HFF-Myc (cell line): Measurements from ENCODE around the gene TYW5.
A peak's percentile ranks its signal among the peaks of the same experiment; 100 is the strongest.
"Not testable (repeated sequence)": the region's sequence is repeated elsewhere in the genome, so short reads cannot be mapped to it uniquely, and the experiment has no call there.

Source experiments
- DNase-seq: peaks from one replicate; pipeline ENCODE4 v3.0.0-alpha.2; 2011; ENCODE audit warnings: low read depth; ENCODE audit errors: extremely low read depth
- H3K4me3 ChIP-seq: replicated peaks from 2 replicates; pipeline ENCODE4 v1.5.1; 2011; ENCODE audit warnings: low read depth, mild to moderate bottlenecking, control low read depth, low read length
- TF ChIP-seq, protein P1 (sequence below): IDR thresholded peaks from 2 replicates; pipeline ENCODE4 v1.5.1; 2012; ENCODE audit warnings: mild to moderate bottlenecking, low read depth, low read length, control low read depth; ENCODE audit errors: missing control alignments

The TYW5 gene

DNA sequence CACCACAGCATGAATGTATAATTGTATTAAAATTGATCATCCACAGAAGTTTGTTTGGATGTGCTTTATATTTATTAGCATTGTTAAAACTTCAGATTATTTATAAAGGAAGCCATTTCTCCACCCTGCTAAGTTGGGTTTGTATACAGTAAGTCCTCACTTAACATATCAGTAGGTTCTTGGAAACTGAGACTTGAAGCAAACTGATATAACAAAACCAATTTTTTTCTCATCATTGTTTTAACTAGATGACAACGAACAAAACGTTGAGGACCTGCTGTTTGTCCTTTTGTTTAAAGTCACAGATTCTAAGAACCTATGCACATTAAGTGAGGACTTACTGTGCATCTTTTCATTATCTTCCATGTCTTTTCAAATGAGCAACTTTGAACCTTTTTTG lies 27.1 kb downstream of the TYW5 start:
- TF ChIP-seq, protein P1, sequence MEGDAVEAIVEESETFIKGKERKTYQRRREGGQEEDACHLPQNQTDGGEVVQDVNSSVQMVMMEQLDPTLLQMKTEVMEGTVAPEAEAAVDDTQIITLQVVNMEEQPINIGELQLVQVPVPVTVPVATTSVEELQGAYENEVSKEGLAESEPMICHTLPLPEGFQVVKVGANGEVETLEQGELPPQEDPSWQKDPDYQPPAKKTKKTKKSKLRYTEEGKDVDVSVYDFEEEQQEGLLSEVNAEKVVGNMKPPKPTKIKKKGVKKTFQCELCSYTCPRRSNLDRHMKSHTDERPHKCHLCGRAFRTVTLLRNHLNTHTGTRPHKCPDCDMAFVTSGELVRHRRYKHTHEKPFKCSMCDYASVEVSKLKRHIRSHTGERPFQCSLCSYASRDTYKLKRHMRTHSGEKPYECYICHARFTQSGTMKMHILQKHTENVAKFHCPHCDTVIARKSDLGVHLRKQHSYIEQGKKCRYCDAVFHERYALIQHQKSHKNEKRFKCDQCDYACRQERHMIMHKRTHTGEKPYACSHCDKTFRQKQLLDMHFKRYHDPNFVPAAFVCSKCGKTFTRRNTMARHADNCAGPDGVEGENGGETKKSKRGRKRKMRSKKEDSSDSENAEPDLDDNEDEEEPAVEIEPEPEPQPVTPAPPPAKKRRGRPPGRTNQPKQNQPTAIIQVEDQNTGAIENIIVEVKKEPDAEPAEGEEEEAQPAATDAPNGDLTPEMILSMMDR, result no peak

DNA sequence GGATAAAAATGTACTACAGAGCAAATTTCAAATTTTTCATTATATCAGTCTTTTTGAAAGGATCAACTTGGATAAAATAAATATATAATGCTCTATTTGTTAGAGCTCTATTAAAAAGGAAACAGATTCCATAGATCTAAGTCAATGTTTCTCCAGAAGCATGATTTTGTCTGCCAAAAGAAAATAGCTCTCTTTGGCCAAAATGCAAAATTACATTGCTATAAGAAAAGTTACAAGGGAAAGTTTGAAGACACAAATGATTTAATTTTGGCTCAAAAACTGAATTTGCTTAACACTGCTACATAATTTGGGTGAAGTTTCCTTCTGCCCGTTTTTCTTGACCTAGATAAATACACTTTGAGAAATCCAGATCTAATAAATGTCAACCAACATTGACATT lies 28.5 kb downstream of the TYW5 start:
- no peak for DNase-seq
- no peak overlapping the region for H3K4me3 ChIP-seq
- TF ChIP-seq, protein P1, result no peak

More for the DNA sequence above, 27.1 kb downstream of the TYW5 start:
- no peak for DNase-seq
- H3K4me3 ChIP-seq, result no peak overlapping the region

DNA sequence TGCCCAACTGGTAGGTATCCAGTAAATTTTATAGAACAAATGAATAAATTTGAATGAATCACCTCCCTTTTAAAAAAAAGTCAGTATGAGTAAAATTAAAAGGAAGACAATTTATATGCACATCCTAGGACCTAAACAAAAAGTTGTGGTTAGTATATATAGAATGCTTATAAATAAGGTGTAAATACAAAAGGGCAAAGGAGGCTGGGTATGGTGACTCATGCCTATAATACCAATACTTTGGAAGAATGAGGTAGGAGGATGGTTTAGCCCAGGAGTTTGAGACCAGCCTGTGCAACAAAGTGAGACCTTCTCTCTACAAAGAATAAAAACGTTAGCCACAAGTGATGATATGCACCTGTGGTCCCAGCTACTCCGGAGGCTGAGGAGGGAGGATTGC lies 31.4 kb downstream of the TYW5 start:
- TF ChIP-seq, protein P1, result no peak
- no peak for DNase-seq
- H3K4me3 ChIP-seq, result no peak overlapping the region

DNA sequence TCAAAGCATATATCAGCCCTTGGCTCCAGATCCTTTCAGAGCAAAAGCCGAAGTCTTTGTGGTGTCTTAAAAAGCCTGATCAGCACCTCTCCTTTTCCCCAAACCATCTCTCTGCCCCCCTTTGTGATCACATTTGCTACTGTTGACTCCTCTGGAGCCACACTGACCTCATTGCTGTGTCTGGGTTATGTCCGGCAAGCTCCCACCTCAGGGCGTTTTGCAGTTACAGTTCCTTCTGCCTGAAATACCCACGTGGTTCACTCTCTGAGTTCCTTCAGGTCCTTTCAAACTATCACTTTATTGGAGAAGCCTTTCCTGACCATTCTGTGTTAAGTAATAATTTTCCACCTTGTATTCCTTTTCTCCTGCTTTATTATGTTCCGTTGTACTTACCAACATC lies 32.4 kb downstream of the TYW5 start:
- H3K4me3 ChIP-seq, result no peak overlapping the region
- TF ChIP-seq, protein P1, result no peak
- DNase-seq, result no peak

DNA sequence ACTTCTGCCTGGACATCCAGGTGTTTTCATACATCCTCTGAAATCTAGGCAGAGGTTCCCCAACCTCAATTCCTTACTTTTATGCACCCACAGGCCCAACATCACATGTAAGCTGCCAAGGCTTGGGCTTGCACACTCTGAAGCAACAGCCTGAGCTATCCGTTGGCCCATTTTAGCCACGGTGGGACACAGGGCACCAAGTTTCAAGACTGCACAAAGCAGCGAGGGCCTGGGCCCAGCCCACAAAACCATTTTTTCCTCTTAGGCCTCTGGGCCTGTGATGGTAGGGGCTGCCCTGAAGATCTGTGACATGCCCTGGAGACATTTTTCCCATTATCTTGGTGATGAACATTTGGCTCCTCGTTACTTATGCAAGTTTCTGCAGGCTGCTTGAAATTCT lies 38.3 kb downstream of the TYW5 start:
- DNase-seq, result no peak
- TF ChIP-seq, protein P1, result no peak
- H3K4me3 ChIP-seq, result no peak overlapping the region

DNA sequence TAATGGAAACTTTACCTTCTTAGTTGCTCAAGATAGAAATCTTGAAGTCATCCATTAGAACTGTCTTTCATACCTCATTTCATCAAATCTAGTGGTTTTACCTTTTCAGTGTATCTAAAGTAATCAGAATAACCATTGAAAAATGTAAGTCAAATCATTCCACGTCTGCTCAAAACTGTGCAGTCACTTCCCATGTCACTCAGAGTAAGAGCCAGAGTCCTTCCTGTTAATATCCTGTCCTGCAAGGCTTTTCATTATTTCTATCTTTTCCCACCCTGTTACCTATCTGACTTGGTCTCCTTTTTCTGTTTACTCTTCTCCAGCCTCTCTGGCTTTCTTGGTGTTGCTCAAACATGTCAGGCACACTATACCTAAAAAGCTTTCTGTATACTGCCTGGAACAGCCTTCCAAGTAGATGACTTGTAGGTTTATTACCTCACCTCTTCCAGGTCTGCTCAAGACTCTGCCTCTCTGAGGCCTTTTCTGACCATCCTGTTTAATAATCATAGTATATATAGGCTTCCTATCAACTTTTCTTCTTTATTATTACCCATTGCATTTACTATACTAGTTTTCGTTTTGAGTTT lies 40.8 kb downstream of the TYW5 start:
- TF ChIP-seq, protein P1, result no peak
- DNase-seq, result no peak
- no peak overlapping the region for H3K4me3 ChIP-seq

DNA sequence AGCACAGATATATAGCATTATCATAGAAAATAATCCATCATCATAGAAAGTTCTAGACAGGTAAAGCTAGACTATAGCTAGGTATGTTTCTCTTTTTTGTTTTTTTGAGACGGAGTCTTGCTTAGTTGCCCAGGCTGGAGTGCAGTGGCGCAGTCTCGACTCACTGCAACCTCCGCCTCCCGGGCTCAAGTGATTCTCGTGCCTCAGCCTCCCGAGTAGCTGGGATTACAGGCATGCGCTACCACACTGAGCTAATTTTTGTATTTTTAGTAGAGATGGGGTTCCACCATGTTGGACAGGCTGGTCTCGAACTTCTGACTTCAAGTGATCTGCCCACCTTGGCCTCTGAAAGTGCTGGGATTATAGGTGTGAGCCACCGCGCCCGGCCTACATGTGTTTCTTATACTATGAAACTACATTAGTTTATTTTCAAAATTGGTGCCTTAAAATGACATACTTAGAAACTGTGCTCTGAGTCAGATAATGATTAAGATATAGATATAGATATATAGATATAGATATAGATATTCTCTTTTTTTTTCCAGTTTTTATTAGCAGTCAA lies 42.7 kb downstream of the TYW5 start:
- DNase-seq, result not testable (repeated sequence)
- H3K4me3 ChIP-seq, result peak overlapping the region; percentile 81
